ENCODE measurements around the gene STAG3. TPM values are rescaled to one million over a fixed set of nuclear protein-coding genes. Genes with fewer than 3 reads are reported as not detected.

STAG3 gene
- total and polyA plus RNA-seq, 4 donors, result 2.0 to 2.8 (median 2.1) TPM

- 85% methylated on average over 22 of the region's 22 CpGs for WGBS, 2 donors
- H3K4me1 ChIP-seq (ENCODE audit: control insufficient read depth in 5 of 5, insufficient read depth in 5 of 5, low read length in 5 of 5), result no peaks in the 10 kb centered on the region
- ATAC-seq (ENCODE audit: insufficient read depth, low FRiP score), result no peak
- DNase-seq, result no peak
- H3K27ac ChIP-seq (ENCODE audit: low read depth in 1 of 2, low read length in 1 of 2), result peak overlapping the region in 1 of 2 donors; percentile 11
- peaks cover 0 to 22% (median 2%) of the 10 kb centered on the region in 4 donors for H3K36me3 ChIP-seq (ENCODE audit: control insufficient read depth in 4 of 4, insufficient read depth in 4 of 4, low read length in 4 of 4)
- TF ChIP-seq CTCF (IDR thresholded peaks at IDR 0.05; ENCODE audit: control extremely low read depth, extremely low read depth), result no peak
- no peak overlapping the region for H3K4me3 ChIP-seq
- no peaks in the 10 kb centered on the region for H3K27me3 ChIP-seq (ENCODE audit: control insufficient read depth in 3 of 3, insufficient read depth in 3 of 3, low read length in 2 of 3)
- no peaks in the 10 kb centered on the region for H3K9me3 ChIP-seq (ENCODE audit: control insufficient read depth in 4 of 4, insufficient read depth in 3 of 4, low read length in 3 of 4)
- no peak overlapping the region for H3K9ac ChIP-seq (ENCODE audit: insufficient read depth in 1 of 2, low read length in 2 of 2)
Observed at GRCh38 chr7:100220586-100221230, 43.0 kb downstream of the STAG3 start.

GRCh38 chr7:100221231-100221718 lies 43.6 kb downstream of the STAG3 start:
- H3K27ac ChIP-seq (ENCODE audit: low read depth in 1 of 2, low read length in 1 of 2), result no peak overlapping the region
- ATAC-seq (ENCODE audit: insufficient read depth, low FRiP score) (no peak), DNase-seq (no peak)
- peaks cover 0 to 23% (median 2%) of the 10 kb centered on the region in 4 donors for H3K36me3 ChIP-seq (ENCODE audit: control insufficient read depth in 4 of 4, insufficient read depth in 4 of 4, low read length in 4 of 4)
- TF ChIP-seq CTCF (IDR thresholded peaks at IDR 0.05; ENCODE audit: control extremely low read depth, extremely low read depth), result no peak
- no peak overlapping the region for H3K4me3 ChIP-seq
- no peaks in the 10 kb centered on the region for H3K4me1 ChIP-seq (ENCODE audit: control insufficient read depth in 5 of 5, insufficient read depth in 5 of 5, low read length in 5 of 5)
- 73 to 78% methylated on average over 5 of the region's 5 CpGs for WGBS, 2 donors
- H3K9me3 ChIP-seq (ENCODE audit: control insufficient read depth in 4 of 4, insufficient read depth in 3 of 4, low read length in 3 of 4), result no peaks in the 10 kb centered on the region
- no peak overlapping the region for H3K9ac ChIP-seq (ENCODE audit: insufficient read depth in 1 of 2, low read length in 2 of 2)
- no peaks in the 10 kb centered on the region for H3K27me3 ChIP-seq (ENCODE audit: control insufficient read depth in 3 of 3, insufficient read depth in 3 of 3, low read length in 2 of 3)

- DNase-seq (no peak), ATAC-seq (ENCODE audit: insufficient read depth, low FRiP score) (no peak)
- no peak for TF ChIP-seq CTCF (IDR thresholded peaks at IDR 0.05; ENCODE audit: control extremely low read depth, extremely low read depth)
- Histone ChIP-seq H3K27me3 (ENCODE audit: control insufficient read depth in 3 of 3, insufficient read depth in 3 of 3, low read length in 2 of 3) (no peaks in the 10 kb centered on the region), H3K27ac (ENCODE audit: low read depth in 1 of 2, low read length in 1 of 2) (peak overlapping the region in 1 of 2 donors; percentile 6), H3K9ac (ENCODE audit: insufficient read depth in 1 of 2, low read length in 2 of 2) (no peak overlapping the region), H3K4me3 (no peak overlapping the region), H3K4me1 (ENCODE audit: control insufficient read depth in 5 of 5, insufficient read depth in 5 of 5, low read length in 5 of 5) (no peaks in the 10 kb centered on the region), H3K9me3 (ENCODE audit: control insufficient read depth in 4 of 4, insufficient read depth in 3 of 4, low read length in 3 of 4) (no peaks in the 10 kb centered on the region), H3K36me3 (ENCODE audit: control insufficient read depth in 4 of 4, insufficient read depth in 4 of 4, low read length in 4 of 4) (peaks cover 0 to 23% (median 2%) of the 10 kb centered on the region in 4 donors)
- WGBS, 2 donors, result 86 to 90% methylated on average over 14 of the region's 14 CpGs
Observed at GRCh38 chr7:100221767-100222444, 44.2 kb downstream of the STAG3 start.
